ENCODE data around the gene PAPOLA.

DNA sequence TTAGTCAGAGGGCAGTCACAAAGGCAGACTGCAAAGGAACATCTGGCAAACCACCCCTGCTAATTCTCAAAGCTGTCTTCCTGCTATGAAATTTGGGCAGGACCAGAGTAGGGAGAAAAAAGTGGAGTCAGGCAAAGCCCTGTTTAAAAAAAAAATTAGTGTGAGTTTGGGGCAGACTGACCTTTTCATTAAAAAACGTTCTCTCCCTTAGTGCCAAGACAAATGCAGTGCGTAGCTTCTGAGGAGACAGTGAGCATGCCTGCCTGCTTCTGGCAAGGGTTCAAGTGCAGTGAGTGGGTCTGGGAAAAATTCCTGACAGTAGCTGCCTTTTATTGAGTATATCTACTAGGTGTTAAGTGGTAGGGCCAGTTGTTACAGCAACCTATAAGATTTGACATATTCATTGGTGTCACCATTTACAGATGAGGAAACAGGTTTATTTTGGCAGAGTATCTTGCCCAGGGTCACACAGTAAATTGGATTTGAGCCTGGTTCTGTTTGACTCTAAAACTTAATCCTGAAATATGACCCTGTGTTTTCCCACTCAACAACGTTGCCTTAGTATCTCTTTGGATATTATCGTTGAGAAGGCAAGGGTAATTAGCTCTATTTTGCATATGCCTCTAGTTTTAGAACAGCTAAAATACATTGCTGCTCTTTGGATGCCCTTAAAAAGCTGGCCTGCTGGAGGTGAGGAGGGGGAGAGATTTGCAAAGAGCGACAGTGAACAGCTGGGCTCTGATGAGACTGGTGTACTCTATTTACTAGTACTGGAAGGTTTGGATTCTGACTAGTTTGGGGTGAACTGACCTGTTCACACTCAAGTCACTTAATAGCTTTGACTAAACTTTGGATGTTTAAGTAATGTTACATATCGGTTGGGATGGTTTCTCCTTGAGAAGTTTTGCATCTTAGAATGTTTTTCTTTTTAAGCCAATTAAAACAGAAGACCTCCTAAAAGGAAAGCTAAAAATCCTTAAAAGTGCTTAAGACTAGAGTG lies 72.8 kb downstream of the PAPOLA start:
- no peak for TF ChIP-seq CTCF (tag by site-specific recombination; IDR thresholded peaks at IDR 0.05)
- TF ChIP-seq ZNF121 (tag by site-specific recombination; IDR thresholded peaks at IDR 0.05), result no peak
- TF ChIP-seq, protein P1, sequence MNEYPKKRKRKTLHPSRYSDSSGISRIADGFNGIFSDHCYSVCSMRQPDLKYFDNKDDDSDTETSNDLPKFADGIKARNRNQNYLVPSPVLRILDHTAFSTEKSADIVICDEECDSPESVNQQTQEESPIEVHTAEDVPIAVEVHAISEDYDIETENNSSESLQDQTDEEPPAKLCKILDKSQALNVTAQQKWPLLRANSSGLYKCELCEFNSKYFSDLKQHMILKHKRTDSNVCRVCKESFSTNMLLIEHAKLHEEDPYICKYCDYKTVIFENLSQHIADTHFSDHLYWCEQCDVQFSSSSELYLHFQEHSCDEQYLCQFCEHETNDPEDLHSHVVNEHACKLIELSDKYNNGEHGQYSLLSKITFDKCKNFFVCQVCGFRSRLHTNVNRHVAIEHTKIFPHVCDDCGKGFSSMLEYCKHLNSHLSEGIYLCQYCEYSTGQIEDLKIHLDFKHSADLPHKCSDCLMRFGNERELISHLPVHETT (tag by site-specific recombination; IDR thresholded peaks at IDR 0.05), result no peak; the same call in 1 of the 2 replicates
- TF ChIP-seq OVOL3 (tag by site-specific recombination; IDR thresholded peaks at IDR 0.05), result peak; percentile 95
- TF ChIP-seq ZNF658 (tag by site-specific recombination; IDR thresholded peaks at IDR 0.05), result no peak
- TF ChIP-seq ZNF223 (tag by site-specific recombination; IDR thresholded peaks at IDR 0.05), result no peak
- no peak for TF ChIP-seq SP7 (tag by site-specific recombination; IDR thresholded peaks at IDR 0.05)

Data from HEK293 (cell line).